HEK293T (cell line): Measurements from ENCODE around the gene ARHGAP10.
A peak's percentile ranks its signal among the peaks of the same experiment; 100 is the strongest.
"Not testable (repeated sequence)": the region's sequence is repeated elsewhere in the genome, so short reads cannot be mapped to it uniquely, and the experiment has no call there.

ENCODE experiments used
- CTCF ChIA-PET: fragments of 350-600 bp; formaldehyde crosslinking; extraction: SDS; loops from one replicate; lab custom pipeline; 2021; ENCODE audit warnings: antibody characterized with exemption, inconsistent platforms; lab: Yijun Ruan, JAX
- POLR2A ChIA-PET: fragments of 350-600 bp; formaldehyde crosslinking; extraction: SDS; loops from one replicate; lab custom pipeline; 2020; ENCODE audit warnings: antibody characterized with exemption, inconsistent platforms; lab: Yijun Ruan, JAX
- DNase-seq: peaks from one replicate; pipeline ENCODE4 v3.0.0; 2012; ENCODE audit warnings: mixed read lengths; ENCODE audit errors: extremely low spot score
- ARNT ChIP-seq: fragments of 450-650 bp; IDR thresholded peaks from 2 replicates; pipeline ENCODE4 v1.6.1; 2017; ENCODE audit warnings: mild to moderate bottlenecking
- BHLHE40 ChIP-seq: fragments of 450-650 bp; IDR thresholded peaks from 2 replicates; pipeline ENCODE4 v1.6.1; 2016; ENCODE audit warnings: mild to moderate bottlenecking, moderate library complexity, borderline replicate concordance
- CTBP1 ChIP-seq: fragments of 450-650 bp; IDR thresholded peaks from 2 replicates; pipeline ENCODE4 v1.6.1; 2016; ENCODE audit warnings: borderline replicate concordance
- ELF4 ChIP-seq: fragments of 450-650 bp; IDR thresholded peaks from 2 replicates; pipeline ENCODE4 v1.6.1; 2017; ENCODE audit warnings: antibody characterized with exemption
- FOXA1 ChIP-seq: fragments of 450-650 bp; IDR thresholded peaks from 2 replicates; pipeline ENCODE4 v1.6.1; 2016; ENCODE audit warnings: mild to moderate bottlenecking
- FOXK2 ChIP-seq: fragments of 450-650 bp; IDR thresholded peaks from 2 replicates; pipeline ENCODE4 v1.6.1; 2016; ENCODE audit warnings: mild to moderate bottlenecking
- FOXM1 ChIP-seq: fragments of 450-650 bp; IDR thresholded peaks from 2 replicates; pipeline ENCODE4 v1.6.1; 2017; ENCODE audit warnings: mild to moderate bottlenecking, borderline replicate concordance
- HDGF ChIP-seq: fragments of 450-650 bp; IDR thresholded peaks from 2 replicates; pipeline ENCODE4 v1.6.1; 2017; ENCODE audit warnings: antibody characterized with exemption, borderline replicate concordance
- L3MBTL2 ChIP-seq: fragments of 450-650 bp; conservative IDR thresholded peaks from 2 replicates; pipeline ENCODE4 v1.6.1; 2016; ENCODE audit warnings: mild to moderate bottlenecking
- LEF1 ChIP-seq: fragments of 450-650 bp; IDR thresholded peaks from 2 replicates; pipeline ENCODE4 v1.6.1; 2017; ENCODE audit warnings: mild to moderate bottlenecking, borderline replicate concordance
- NFRKB ChIP-seq: fragments of 450-650 bp; IDR thresholded peaks from 2 replicates; pipeline ENCODE4 v1.6.1; 2016; ENCODE audit warnings: mild to moderate bottlenecking, moderate library complexity
- PKNOX1 ChIP-seq: fragments of 450-650 bp; IDR thresholded peaks from 2 replicates; pipeline ENCODE4 v1.6.1; 2016
- SP1 ChIP-seq: fragments of 450-650 bp; IDR thresholded peaks from 2 replicates; pipeline ENCODE4 v1.6.1; 2017
- SUZ12 ChIP-seq: fragments of 450-650 bp; IDR thresholded peaks from 2 replicates; pipeline ENCODE4 v1.6.1; 2016; ENCODE audit warnings: mild to moderate bottlenecking
- TARDBP ChIP-seq: fragments of 450-650 bp; IDR thresholded peaks from 2 replicates; pipeline ENCODE4 v1.6.1; 2016
- ZNF384 ChIP-seq: fragments of 450-650 bp; IDR thresholded peaks from 2 replicates; pipeline ENCODE4 v1.6.1; 2016

Gene ARHGAP10

GRCh38 chr4:147996859-147997258, 265.0 kb downstream of the ARHGAP10 start:
- TF ChIP-seq SP1 (no peak), SUZ12 (no peak), BHLHE40 (no peak), ARNT (no peak), ZNF384 (no peak), FOXM1 (no peak), NFRKB (no peak), FOXA1 (no peak)
- CTCF ChIA-PET, result interaction anchor here (0.7 kb wide), 1 partner anchor 13 kb away, joined by 3 read pairs; no protein-coding TSS in a partner anchor
- no peak for DNase-seq
- POLR2A ChIA-PET, result no interaction called here

- CTCF ChIA-PET, DNase-seq, POLR2A ChIA-PET: not testable (repeated sequence)
Observed at GRCh38 chr4:148000038-148000437, 268.1 kb downstream of the ARHGAP10 start.

GRCh38 chr4:148004228-148004857, 272.5 kb downstream of the ARHGAP10 start:
- no peak for TF ChIP-seq PKNOX1
- no peak for TF ChIP-seq LEF1
- TF ChIP-seq CTBP1, result no peak
- TF ChIP-seq TARDBP, result no peak
- no peak for TF ChIP-seq ZNF384
- TF ChIP-seq NFRKB, result no peak
- no peak for TF ChIP-seq SUZ12
- no peak for TF ChIP-seq L3MBTL2
- no peak for TF ChIP-seq HDGF
- no peak for TF ChIP-seq ARNT
- no peak for TF ChIP-seq SP1
- TF ChIP-seq ELF4, result no peak
- no peak for TF ChIP-seq FOXM1
- TF ChIP-seq FOXK2, result no peak
- no peak for TF ChIP-seq FOXA1
- TF ChIP-seq BHLHE40, result no peak
- ChIA-PET POLR2A (no interaction called here), CTCF (no interaction called here)
- no peak for DNase-seq

- CTCF ChIA-PET, result interaction anchor here (0.7 kb wide), 1 partner anchor 10 kb away, joined by 3 read pairs; no protein-coding TSS in a partner anchor
- TF ChIP-seq CTBP1, result no peak
- no peak for TF ChIP-seq FOXK2
- TF ChIP-seq HDGF, result no peak
- TF ChIP-seq FOXM1, result no peak
- TF ChIP-seq L3MBTL2, result no peak
- no peak for TF ChIP-seq ZNF384
- no peak for TF ChIP-seq SUZ12
- TF ChIP-seq ELF4, result no peak
- TF ChIP-seq SP1, result no peak
- no peak for TF ChIP-seq PKNOX1
- TF ChIP-seq ARNT, result no peak
- no peak for TF ChIP-seq TARDBP
- DNase-seq, result no peak
- POLR2A ChIA-PET, result no interaction called here
Observed at GRCh38 chr4:148006001-148006400, 274.1 kb downstream of the ARHGAP10 start.

GRCh38 chr4:148007314-148007760, 275.4 kb downstream of the ARHGAP10 start:
- peak; percentile 26 for DNase-seq
- ChIA-PET CTCF (interaction anchor here (0.6 to 1.1 kb wide), 5 partner anchors 8 to 193 kb away, joined by 3 to 5 read pairs (median 3); no protein-coding TSS in a partner anchor), POLR2A (no interaction called here)
- no peak for TF ChIP-seq ZNF384
- no peak for TF ChIP-seq ELF4
- no peak for TF ChIP-seq CTBP1
- no peak for TF ChIP-seq SUZ12

GRCh38 chr4:148007792-148008191, 275.9 kb downstream of the ARHGAP10 start:
- CTCF ChIA-PET, result interaction anchor here (0.6 to 1.1 kb wide), 4 partner anchors 9 to 37 kb away, joined by 3 to 5 read pairs (median 4); no protein-coding TSS in a partner anchor
- TF ChIP-seq ARNT (no peak), TARDBP (no peak), FOXA1 (no peak), PKNOX1 (no peak), ZNF384 (no peak), BHLHE40 (no peak), ELF4 (no peak), NFRKB (no peak), HDGF (no peak), LEF1 (no peak), SP1 (no peak)
- DNase-seq, result no peak
- POLR2A ChIA-PET, result no interaction called here
